ENCODE results near the gene CXCR4. TPM values are rescaled to one million over a fixed set of nuclear protein-coding genes. Genes with fewer than 3 reads are reported as not detected.
"Not testable (repeated sequence)": the region's sequence is repeated elsewhere in the genome, so short reads cannot be mapped to it uniquely, and the experiment has no call there.

CXCR4 gene
- total and polyA plus RNA-seq, 10 of the 15 experiments (the other 5 are each of a cell fraction or from before 2014, with no cell fraction given): 31.1 to 749 (median 52.7) TPM

DNA sequence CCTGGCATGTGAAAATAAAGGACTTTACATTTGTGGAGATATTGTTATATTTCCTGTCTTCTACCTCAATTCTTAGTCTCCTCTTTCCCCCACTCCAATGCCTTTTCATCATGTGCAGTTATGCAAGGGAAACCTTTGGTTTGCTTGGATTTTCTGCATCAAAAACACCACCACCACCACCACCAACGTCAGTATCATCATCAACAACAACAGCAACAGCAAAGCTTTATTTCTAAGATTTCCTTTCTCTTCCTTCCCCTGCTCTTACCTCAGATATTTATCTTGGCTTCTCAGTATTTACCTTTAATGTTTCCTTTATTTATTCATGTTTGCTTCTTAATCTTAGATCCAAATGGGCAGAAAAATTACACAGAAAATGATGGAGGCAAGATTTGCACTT, 26.1 kb downstream of the CXCR4 start (continued):
- no peak for TF ChIP-seq ZNF592 (IDR thresholded peaks at IDR 0.05)

DNA sequence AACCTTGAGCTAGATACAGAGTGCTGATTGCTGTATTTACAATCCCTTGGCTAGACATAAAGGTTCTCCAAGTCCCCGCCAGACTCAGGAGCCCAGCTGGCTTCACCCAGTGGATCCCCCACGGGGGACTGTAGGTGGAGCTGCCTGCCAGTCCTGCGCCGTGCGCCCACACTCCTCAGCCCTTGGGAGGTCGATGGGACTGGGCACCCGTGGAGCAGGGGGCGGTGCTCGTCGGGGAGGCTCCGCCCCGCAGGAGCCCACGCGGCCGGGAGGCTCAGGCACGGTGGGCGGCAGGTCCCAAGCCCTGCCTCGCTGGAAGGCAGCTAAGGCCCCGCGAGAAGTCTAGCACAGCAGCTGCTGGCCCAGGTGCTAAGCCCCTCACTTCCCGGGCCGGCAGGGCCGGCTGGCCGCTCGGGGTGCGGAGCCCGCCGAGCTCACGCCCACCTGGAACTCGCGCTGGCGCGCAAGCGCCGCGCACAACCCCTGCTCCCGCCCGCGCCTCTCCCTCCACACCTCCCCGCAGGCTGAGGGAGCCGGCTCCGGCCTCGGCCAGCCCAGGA, 30.0 kb downstream of the CXCR4 start:
- in situ Hi-C loops (cut with MboI); H3K36me3 ChIP-seq (ENCODE audit: control insufficient read depth in 2 of 2, insufficient read depth in 2 of 2, low read length in 1 of 2); H3K9ac ChIP-seq (ENCODE audit: control insufficient read depth, insufficient read depth, low read length); DNase-seq (ENCODE audit: low read depth, low spot score); H4K20me1 ChIP-seq (ENCODE audit: control insufficient read depth, insufficient read depth); H3K27ac ChIP-seq (ENCODE audit: control insufficient read depth, insufficient read depth); H3K9me3 ChIP-seq (replicated peaks; ENCODE audit: control insufficient read depth, insufficient read depth, low read length); H3K27me3 ChIP-seq (replicated peaks in 1 of 2; ENCODE audit: control insufficient read depth in 2 of 2, insufficient read depth in 2 of 2, low read length in 1 of 2); FAIRE-seq; H2AFZ ChIP-seq (ENCODE audit: control insufficient read depth, low read depth, low read length); ATAC-seq; H3K4me3 ChIP-seq; H3K4me1 ChIP-seq (ENCODE audit: control insufficient read depth, insufficient read depth, low read length); H3K79me2 ChIP-seq (ENCODE audit: control insufficient read depth, insufficient read depth, low read length); BruUV-seq (replicated peaks); H3K4me2 ChIP-seq (ENCODE audit: control insufficient read depth, insufficient read depth); intact Hi-C loops (cut with micrococcal nuclease; ENCODE audit: unreplicated experiment): not testable (repeated sequence)
- ChIA-PET POLR2A (interaction anchor here (1.5 to 1.6 kb wide), 2 partner anchors 8 to 16 kb away, joined by 3 to 4 read pairs; no protein-coding TSS in a partner anchor), RAD21 (ENCODE audit: unreplicated experiment) (interaction anchor here (1.1 kb wide), 1 partner anchor 20 kb away, joined by 5 read pairs; no protein-coding TSS in a partner anchor), CTCF (interaction anchor here (0.6 to 1.2 kb wide), 2 partner anchors 9 kb away, joined by 3 read pairs; no protein-coding TSS in a partner anchor), SMC1A (ENCODE audit: uncharacterized antibody, unreplicated experiment) (interaction anchor here (0.8 to 3.3 kb wide), 5 partner anchors 8 to 303 kb away, joined by 3 to 26 read pairs (median 8); no protein-coding TSS in a partner anchor)
- 92% methylated on average over 36 of the region's 43 CpGs for WGBS (ENCODE audit: insufficient coverage, insufficient replicate concordance, low lambda C conversion rate, missing lambda C conversion rate)

Data from GM12878 (cell line).